IMR-90 (cell line): ENCODE results near the gene FGF7. TPM values are rescaled to one million over a fixed set of nuclear protein-coding genes. Genes with fewer than 3 reads are reported as not detected.

Source experiments
- ATAC-seq: fragments of 200-7000 bp; cut with Tn5 transposase; 2 replicates; pipeline ENCODE4 v1.9.1; 2020; ENCODE audit warnings: low read depth, mild to moderate bottlenecking, moderate library complexity
- BruUV-seq: library from RNA; stranded (reverse); fragments of 400-500 nt; replicated peaks from 2 replicates; lab custom pipeline; 2021; lab: Mats Ljungman, UMichigan
- CTCF ChIA-PET: fragments of 300-600 bp; formaldehyde crosslinking; extraction: SDS; loops from one replicate; lab custom pipeline; 2021; ENCODE audit warnings: antibody characterized with exemption; lab: Yijun Ruan, JAX
- POLR2A ChIA-PET: fragments of 300-600 bp; sonication (Branson Sonifier 250); formaldehyde crosslinking; loops from one replicate; lab custom pipeline; 2022; ENCODE audit warnings: antibody characterized with exemption; ENCODE audit not compliant: unreplicated experiment; lab: Charles Lee
- DNase-seq: peaks from one replicate; pipeline ENCODE4 v3.0.0; 2013
- H2AFZ ChIP-seq: replicated peaks from 2 replicates; pipeline ENCODE3; 2013; ENCODE audit warnings: low read length, mild to moderate bottlenecking; ENCODE audit not compliant: poor library complexity
- H2AK5ac ChIP-seq: 2 replicates; pipeline ENCODE4 v1.6.1; 2013; ENCODE audit warnings: low read depth, low read length, inconsistent platforms
- H2AK9ac ChIP-seq: replicated peaks from 2 replicates; pipeline ENCODE3; 2013; ENCODE audit warnings: mild to moderate bottlenecking, low read depth, low read length, moderate library complexity; ENCODE audit not compliant: poor library complexity
- H2BK120ac ChIP-seq: 2 replicates; pipeline ENCODE4 v1.6.1; 2013; ENCODE audit warnings: low read depth, low read length, inconsistent platforms
- H2BK15ac ChIP-seq: 3 replicates; pipeline ENCODE4 v1.6.1; 2013; ENCODE audit warnings: low read depth, low read length, inconsistent platforms
- H2BK20ac ChIP-seq: 2 replicates; pipeline ENCODE4 v1.6.1; 2013; ENCODE audit warnings: low read depth, mild to moderate bottlenecking, inconsistent platforms, low read length, moderate library complexity
- H2BK5ac ChIP-seq: 2 replicates; pipeline ENCODE4 v1.6.1; 2013; ENCODE audit warnings: mild to moderate bottlenecking, low read depth, low read length, inconsistent platforms; ENCODE audit not compliant: poor library complexity, severe bottlenecking
- H3K14ac ChIP-seq: replicated peaks from 2 replicates; pipeline ENCODE4 v1.6.1; 2013; ENCODE audit warnings: low read depth, low read length, inconsistent platforms
- H3K18ac ChIP-seq: 2 replicates; pipeline ENCODE4 v1.6.1; 2013; ENCODE audit warnings: low read depth, low read length, control low read depth
- H3K23ac ChIP-seq: 2 replicates; pipeline ENCODE4 v1.6.1; 2013; ENCODE audit warnings: low read depth, low read length, inconsistent platforms
- H3K27ac ChIP-seq: 2 replicates; pipeline ENCODE4 v1.5.1; 2013; ENCODE audit warnings: mild to moderate bottlenecking, control low read depth, low read length; ENCODE audit not compliant: insufficient read depth
- H3K27me3 ChIP-seq: 2 replicates; pipeline ENCODE4 v1.6.1; 2013; ENCODE audit warnings: low read length; ENCODE audit not compliant: control insufficient read depth, insufficient read depth
- H3K36me3 ChIP-seq: 2 replicates; pipeline ENCODE4 v1.6.1; 2013; ENCODE audit warnings: low read length, mixed read lengths; ENCODE audit not compliant: control insufficient read depth, insufficient read depth
- H3K4ac ChIP-seq: 2 replicates; pipeline ENCODE4 v1.6.1; 2013; ENCODE audit warnings: low read depth, low read length, inconsistent platforms
- H3K4me1 ChIP-seq: 2 replicates; pipeline ENCODE4 v1.6.1; 2013; ENCODE audit warnings: low read length, mixed read lengths; ENCODE audit not compliant: control insufficient read depth, insufficient read depth
- H3K4me2 ChIP-seq: 2 replicates; pipeline ENCODE4 v1.6.1; 2013; ENCODE audit warnings: low read depth, mild to moderate bottlenecking, control low read depth, low read length, moderate library complexity
- H3K4me3 ChIP-seq: 2 replicates; pipeline ENCODE4 v1.5.1; 2013; ENCODE audit warnings: low read depth, mild to moderate bottlenecking, control low read depth, low read length, moderate library complexity; ENCODE audit not compliant: insufficient read depth
- H3K56ac ChIP-seq: 2 replicates; pipeline ENCODE4 v1.6.1; 2013; ENCODE audit warnings: low read length, inconsistent platforms; ENCODE audit not compliant: insufficient read depth; ENCODE audit errors: extremely low read depth
- H3K79me1 ChIP-seq, 2 experiments: 2 replicates each; pipeline ENCODE4 v1.6.1; 2013; ENCODE audit warnings: low read length in 2 of 2, inconsistent platforms in 1 of 2, low read depth in 1 of 2
- H3K9ac ChIP-seq: 2 replicates; pipeline ENCODE4 v1.6.1; 2013; ENCODE audit warnings: low read depth, low read length, control low read depth
- H3K9me1 ChIP-seq: 2 replicates; pipeline ENCODE4 v1.6.1; 2013; ENCODE audit warnings: low read length, inconsistent platforms; ENCODE audit not compliant: insufficient read depth
- H3K9me3 ChIP-seq: 2 replicates; pipeline ENCODE4 v1.6.1; 2013; ENCODE audit warnings: low read length; ENCODE audit not compliant: control insufficient read depth, insufficient read depth
- H4K20me1 ChIP-seq: 2 replicates; pipeline ENCODE4 v1.6.1; 2013; ENCODE audit warnings: low read length, inconsistent platforms; ENCODE audit not compliant: insufficient read depth
- H4K5ac ChIP-seq: 2 replicates; pipeline ENCODE4 v1.6.1; 2013; ENCODE audit warnings: mild to moderate bottlenecking, low read depth, low read length, control low read depth
- H4K8ac ChIP-seq, 2 experiments: 2 replicates each; pipeline ENCODE4 v1.6.1; 2013; ENCODE audit warnings: low read depth in 2 of 2, low read length in 2 of 2, control low read depth in 1 of 2, inconsistent platforms in 1 of 2
- H4K91ac ChIP-seq: 2 replicates; pipeline ENCODE4 v1.6.1; 2013; ENCODE audit warnings: low read depth, low read length, inconsistent platforms; ENCODE audit not compliant: insufficient read depth
- BHLHE40 ChIP-seq: fragments of 150-350 bp; IDR thresholded peaks from 2 replicates; pipeline ENCODE4 v1.6.1; 2016; ENCODE audit warnings: mild to moderate bottlenecking, low read depth, low read length
- CEBPB ChIP-seq: IDR thresholded peaks from 2 replicates; pipeline ENCODE4 v1.6.1; 2012; ENCODE audit warnings: low read depth, low read length, improper control_type of control experiment
- CHD1 ChIP-seq: IDR thresholded peaks from 2 replicates; pipeline ENCODE4 v1.6.1; 2012; ENCODE audit warnings: low read depth, low read length, improper control_type of control experiment
- FOS ChIP-seq: fragments of 150-350 bp; IDR thresholded peaks from 2 replicates; pipeline ENCODE4 v1.6.1; 2016; ENCODE audit warnings: low read depth, low read length
- MAFK ChIP-seq: IDR thresholded peaks from 2 replicates; pipeline ENCODE4 v1.6.1; 2012; ENCODE audit warnings: low read depth, low read length, improper control_type of control experiment
- MAZ ChIP-seq: IDR thresholded peaks from 2 replicates; pipeline ENCODE4 v1.6.1; 2012; ENCODE audit warnings: low read depth, mild to moderate bottlenecking, low read length, improper control_type of control experiment, moderate library complexity, borderline replicate concordance
- MXI1 ChIP-seq: IDR thresholded peaks from 2 replicates; pipeline ENCODE4 v1.6.1; 2012; ENCODE audit warnings: low read depth, mild to moderate bottlenecking, low read length, moderate library complexity, borderline replicate concordance
- NFE2L2 ChIP-seq: fragments of 150-350 bp; IDR thresholded peaks from 2 replicates; pipeline ENCODE4 v1.6.1; 2016; ENCODE audit warnings: low read depth, mild to moderate bottlenecking, low read length
- POLR2A ChIP-seq: IDR thresholded peaks from 2 replicates; pipeline ENCODE4 v1.6.1; 2012; ENCODE audit warnings: mild to moderate bottlenecking, low read depth, low read length
- RAD21 ChIP-seq: IDR thresholded peaks from 2 replicates; pipeline ENCODE4 v1.6.1; 2012; ENCODE audit warnings: low read length, improper control_type of control experiment
- RCOR1 ChIP-seq: IDR thresholded peaks from 2 replicates; pipeline ENCODE4 v1.6.1; 2012; ENCODE audit warnings: mild to moderate bottlenecking, low read length, improper control_type of control experiment; ENCODE audit not compliant: insufficient replicate concordance
- RFX5 ChIP-seq: IDR thresholded peaks from 2 replicates; pipeline ENCODE4 v1.8.0; 2012; ENCODE audit warnings: low read depth, mild to moderate bottlenecking, low read length, moderate library complexity
- SMC3 ChIP-seq: fragments of 150-350 bp; IDR thresholded peaks from 2 replicates; pipeline ENCODE4 v1.6.1; 2016; ENCODE audit warnings: low read depth, mild to moderate bottlenecking, antibody characterized with exemption, low read length, moderate library complexity
- WGBS, 2 experiments: methylation state at CpG; one replicate each; pipeline versions ENCODE4 v1.1.5 to v1.1.7; 2013; ENCODE audit warnings: missing lambda C conversion rate in 2 of 2; ENCODE audit not compliant: insufficient read length in 1 of 2; ENCODE audit errors: extremely low coverage in 2 of 2; 5-methylcytosine and 5-hydroxymethylcytosine counted together
- dilution Hi-C: fragments of 300-500 bp; cut with HindIII; formaldehyde crosslinking; loops from one replicate; pipeline ENCODE4 v1.14.3; 2018; ENCODE audit warnings: low sequenced_read_pairs; ENCODE audit not compliant: unreplicated experiment
- in situ Hi-C: fragments of 300-500 bp; cut with MboI; formaldehyde crosslinking; loops from 3 replicates; pipeline ENCODE4 v1.14.3; 2019; ENCODE audit warnings: low sequenced_read_pairs, inconsistent platforms, mixed read lengths
- intact Hi-C: fragments of 100-400 bp; cut with micrococcal nuclease; formaldehyde crosslinking; loops from 2 replicates; pipeline ENCODE4 v1.10.0; 2022
- polyA plus RNA-seq, 3 experiments: library from polyadenylated mRNA; depleted of rRNA; stranded (reverse); fragments of >200 nt; gene quantifications; 2 replicates each; pipeline ENCODE4 v1.2.3, GENCODE V29; 2012; ENCODE audit warnings: low replicate concordance in 1 of 3
- total RNA-seq: library from RNA; depleted of rRNA; stranded (reverse); fragments of >200 nt; gene quantifications from 2 replicates; pipeline ENCODE4 v1.2.3, GENCODE V29; 2012
- TF ChIP-seq, protein P1 (sequence below): conservative IDR thresholded peaks from 2 replicates; pipeline ENCODE4 v1.5.1; 2012; ENCODE audit warnings: mild to moderate bottlenecking, low read depth, low read length, improper control_type of control experiment
- TF ChIP-seq, protein P2 (sequence below): fragments of 150-350 bp; IDR thresholded peaks from 2 replicates; pipeline ENCODE4 v1.6.1; 2016; ENCODE audit warnings: low read depth, mild to moderate bottlenecking, low read length, moderate library complexity, borderline replicate concordance
- TF ChIP-seq, protein P3 (sequence below): fragments of 150-350 bp; IDR thresholded peaks from 2 replicates; pipeline ENCODE4 v1.6.1; 2017; ENCODE audit warnings: mild to moderate bottlenecking, antibody characterized with exemption, low read length, low read depth

FGF7 gene
- total and polyA plus RNA-seq, 2 of the 4 experiments (the other 2 are of a cell fraction) = 27.3 to 34.8 TPM

DNA sequence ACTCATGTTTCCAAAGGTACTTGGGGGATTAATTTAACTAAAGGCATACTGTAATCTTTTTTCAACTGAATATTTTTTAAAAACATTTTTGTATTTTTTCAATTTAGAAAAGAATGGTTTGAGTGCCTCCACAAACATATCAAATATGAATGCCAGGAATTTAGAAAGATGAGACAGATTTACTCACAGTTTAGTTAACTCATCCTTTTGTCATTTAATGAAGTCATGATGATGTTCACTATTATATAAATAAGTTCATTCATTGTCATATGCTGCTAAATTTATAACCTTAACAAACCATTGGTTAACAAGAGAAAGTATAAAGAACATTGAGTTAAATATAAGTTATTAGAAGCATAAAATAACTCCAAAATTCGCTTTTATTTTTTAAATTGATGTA, 50.0 kb downstream of the FGF7 start:
- Histone ChIP-seq H2AFZ (no peak overlapping the region), H3K27ac (no peak overlapping the region), H4K91ac (no peak overlapping the region), H3K36me3 (peaks cover 16% of the 10 kb centered on the region), H3K9me3 (no peaks in the 10 kb centered on the region), H2BK20ac (no peak overlapping the region), H3K18ac (no peak overlapping the region), H2BK5ac (peak overlapping the region; percentile 74), H3K4me2 (no peak overlapping the region), H2AK5ac (no peak overlapping the region), H3K4ac (no peak overlapping the region), H2BK120ac (no peak overlapping the region), H3K79me1 (peaks cover 12 to 16% of the 10 kb centered on the region in 2 experiments), H3K4me1 (peaks cover 3% of the 10 kb centered on the region; the same call in 1 of the 2 replicates), H3K27me3 (no peaks in the 10 kb centered on the region), H3K9me1 (0 out of 2 replicates have a peak, but pooled peaks cover 3% of the 10 kb centered on the region), H4K5ac (no peak overlapping the region), H3K14ac (no peak overlapping the region), H3K23ac (no peak overlapping the region), H3K4me3 (no peak overlapping the region), H3K9ac (no peak overlapping the region), H2AK9ac (no peak overlapping the region), H4K20me1 (no peaks in the 10 kb centered on the region), H3K56ac (no peak overlapping the region), H2BK15ac (no peak overlapping the region), H4K8ac (no peak overlapping the region)
- ChIA-PET POLR2A (no interaction called here), CTCF (no interaction called here)
- DNase-seq (peak; percentile 43), ATAC-seq (no peak)
- in situ Hi-C loops (no loop called here), dilution Hi-C loops (no loop called here), intact Hi-C loops (no loop called here)
- no CpG with 5 or more reads among the region's 1 CpG for WGBS, 2 experiments
- BruUV-seq = no TSS peak
- TF ChIP-seq SMC3 = no peak
- TF ChIP-seq, protein P1, sequence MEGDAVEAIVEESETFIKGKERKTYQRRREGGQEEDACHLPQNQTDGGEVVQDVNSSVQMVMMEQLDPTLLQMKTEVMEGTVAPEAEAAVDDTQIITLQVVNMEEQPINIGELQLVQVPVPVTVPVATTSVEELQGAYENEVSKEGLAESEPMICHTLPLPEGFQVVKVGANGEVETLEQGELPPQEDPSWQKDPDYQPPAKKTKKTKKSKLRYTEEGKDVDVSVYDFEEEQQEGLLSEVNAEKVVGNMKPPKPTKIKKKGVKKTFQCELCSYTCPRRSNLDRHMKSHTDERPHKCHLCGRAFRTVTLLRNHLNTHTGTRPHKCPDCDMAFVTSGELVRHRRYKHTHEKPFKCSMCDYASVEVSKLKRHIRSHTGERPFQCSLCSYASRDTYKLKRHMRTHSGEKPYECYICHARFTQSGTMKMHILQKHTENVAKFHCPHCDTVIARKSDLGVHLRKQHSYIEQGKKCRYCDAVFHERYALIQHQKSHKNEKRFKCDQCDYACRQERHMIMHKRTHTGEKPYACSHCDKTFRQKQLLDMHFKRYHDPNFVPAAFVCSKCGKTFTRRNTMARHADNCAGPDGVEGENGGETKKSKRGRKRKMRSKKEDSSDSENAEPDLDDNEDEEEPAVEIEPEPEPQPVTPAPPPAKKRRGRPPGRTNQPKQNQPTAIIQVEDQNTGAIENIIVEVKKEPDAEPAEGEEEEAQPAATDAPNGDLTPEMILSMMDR = no peak
- no peak for TF ChIP-seq POLR2A
- TF ChIP-seq RAD21 = no peak
- TF ChIP-seq RFX5 = no peak
- TF ChIP-seq, protein P2, sequence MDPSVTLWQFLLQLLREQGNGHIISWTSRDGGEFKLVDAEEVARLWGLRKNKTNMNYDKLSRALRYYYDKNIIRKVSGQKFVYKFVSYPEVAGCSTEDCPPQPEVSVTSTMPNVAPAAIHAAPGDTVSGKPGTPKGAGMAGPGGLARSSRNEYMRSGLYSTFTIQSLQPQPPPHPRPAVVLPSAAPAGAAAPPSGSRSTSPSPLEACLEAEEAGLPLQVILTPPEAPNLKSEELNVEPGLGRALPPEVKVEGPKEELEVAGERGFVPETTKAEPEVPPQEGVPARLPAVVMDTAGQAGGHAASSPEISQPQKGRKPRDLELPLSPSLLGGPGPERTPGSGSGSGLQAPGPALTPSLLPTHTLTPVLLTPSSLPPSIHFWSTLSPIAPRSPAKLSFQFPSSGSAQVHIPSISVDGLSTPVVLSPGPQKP = no peak
- TF ChIP-seq CHD1 = no peak
- TF ChIP-seq, protein P3, sequence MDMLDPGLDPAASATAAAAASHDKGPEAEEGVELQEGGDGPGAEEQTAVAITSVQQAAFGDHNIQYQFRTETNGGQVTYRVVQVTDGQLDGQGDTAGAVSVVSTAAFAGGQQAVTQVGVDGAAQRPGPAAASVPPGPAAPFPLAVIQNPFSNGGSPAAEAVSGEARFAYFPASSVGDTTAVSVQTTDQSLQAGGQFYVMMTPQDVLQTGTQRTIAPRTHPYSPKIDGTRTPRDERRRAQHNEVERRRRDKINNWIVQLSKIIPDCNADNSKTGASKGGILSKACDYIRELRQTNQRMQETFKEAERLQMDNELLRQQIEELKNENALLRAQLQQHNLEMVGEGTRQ = no peak
- TF ChIP-seq FOS = no peak
- TF ChIP-seq BHLHE40 = no peak
- TF ChIP-seq MAZ = no peak
- no peak for TF ChIP-seq MXI1
- TF ChIP-seq CEBPB = no peak
- no peak for TF ChIP-seq MAFK
- TF ChIP-seq RCOR1 = no peak
- no peak for TF ChIP-seq NFE2L2
